Right kidney (tissue), 1 donor: ENCODE measurements around the gene UPK1B.
"Not testable (repeated sequence)": the region's sequence is repeated elsewhere in the genome, so short reads cannot be mapped to it uniquely, and the experiment has no call there.

Experiments used
- DNase-seq: peaks from one replicate; pipeline ENCODE4 v3.0.0-alpha.2; 2016

Gene UPK1B

GRCh38 chr3:119222391-119222790, 49.0 kb downstream of the UPK1B start:
- no peak for DNase-seq

DNA sequence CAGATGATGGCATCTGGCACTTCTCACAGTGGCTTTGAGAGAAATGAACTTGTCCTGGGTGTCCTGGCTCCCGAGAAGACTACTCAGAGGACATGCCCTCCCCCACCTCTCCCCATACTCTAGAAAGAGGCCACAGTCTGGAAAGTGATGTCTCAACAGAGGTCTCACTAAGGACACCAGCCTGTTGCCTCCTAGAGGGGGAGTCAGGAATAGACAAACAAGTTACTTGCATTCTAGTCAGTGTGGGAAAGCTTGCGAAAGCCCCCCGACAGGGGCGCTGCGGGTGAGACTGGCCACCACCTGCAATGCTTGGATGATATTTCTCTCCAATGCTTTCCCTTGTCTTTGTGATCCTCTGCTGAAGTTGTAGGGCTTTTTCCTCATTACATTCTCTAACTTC, 50.1 kb downstream of the UPK1B start:
- DNase-seq, result no peak

GRCh38 chr3:119225121-119225520, 51.7 kb downstream of the UPK1B start:
- no peak for DNase-seq

DNA sequence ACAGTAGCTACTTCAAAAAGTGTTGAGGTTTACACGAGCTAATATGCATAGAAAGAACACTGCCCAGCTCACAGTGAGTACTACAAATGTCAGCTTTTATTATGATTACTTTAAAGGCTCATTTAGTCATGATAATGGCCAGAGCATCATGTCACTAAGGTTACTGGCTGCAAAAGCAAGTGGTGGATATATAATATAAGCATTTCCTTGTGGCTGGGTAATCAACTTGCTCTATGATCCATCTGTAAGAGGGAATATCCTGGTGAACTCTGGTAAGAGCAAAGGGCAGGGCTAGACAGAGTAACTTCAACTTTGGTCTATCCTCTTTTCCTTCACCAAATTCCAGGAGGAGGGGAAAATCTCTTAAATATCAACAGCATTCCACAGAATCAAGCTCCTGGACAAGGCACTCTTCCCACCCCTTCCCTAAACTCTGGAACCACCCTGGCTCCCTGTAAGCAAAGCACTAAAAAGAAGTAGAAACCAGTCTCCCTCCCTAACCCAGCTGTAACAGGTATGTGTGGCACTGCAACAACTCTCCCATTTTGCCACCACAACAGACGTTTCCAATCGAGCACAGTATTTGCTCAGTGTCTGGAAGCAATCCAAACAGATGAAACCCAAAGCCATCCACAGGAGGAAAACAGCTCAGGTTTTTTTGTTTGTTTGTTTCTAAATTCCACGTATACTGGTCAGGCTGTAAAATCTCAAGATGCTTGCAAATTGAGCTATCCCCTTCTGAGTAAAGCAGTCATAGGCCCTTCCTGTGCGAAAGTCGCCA, 53.9 kb downstream of the UPK1B start:
- no peak for DNase-seq

DNA sequence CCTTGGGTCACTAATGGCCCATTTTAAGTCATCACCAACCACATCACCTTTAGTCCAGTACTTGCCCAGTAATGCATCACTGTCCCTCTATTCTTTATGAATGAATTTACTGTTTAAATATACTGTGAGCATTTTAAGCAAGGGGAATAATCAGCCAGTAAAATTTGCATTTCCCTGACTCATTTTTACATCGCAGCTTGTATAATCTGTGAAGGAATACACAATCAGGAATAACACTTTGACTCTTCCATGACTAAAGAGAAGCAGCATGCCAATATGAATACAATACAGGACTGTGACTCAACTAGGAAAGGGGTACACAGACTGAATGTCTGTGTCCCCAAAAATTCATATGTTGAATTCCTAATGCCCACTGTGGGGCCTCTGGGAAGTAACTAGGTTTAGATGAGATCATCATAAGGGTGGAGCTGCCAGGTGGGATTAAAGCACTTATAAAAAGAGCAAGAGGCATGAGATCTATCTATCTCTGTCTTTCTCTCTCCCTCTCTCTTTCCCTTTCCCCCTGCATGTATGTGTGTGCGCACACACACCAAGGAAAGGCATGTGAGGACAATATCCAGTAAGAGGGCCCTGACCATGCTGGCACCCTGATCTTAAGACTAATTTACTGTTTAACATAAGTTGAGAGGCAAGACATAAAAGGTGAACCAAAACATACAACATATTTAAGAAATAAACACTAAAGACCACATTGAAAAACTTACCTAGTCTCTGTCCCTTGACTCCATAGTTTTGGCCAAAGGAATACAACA, 55.2 kb downstream of the UPK1B start:
- DNase-seq, result no peak

DNA sequence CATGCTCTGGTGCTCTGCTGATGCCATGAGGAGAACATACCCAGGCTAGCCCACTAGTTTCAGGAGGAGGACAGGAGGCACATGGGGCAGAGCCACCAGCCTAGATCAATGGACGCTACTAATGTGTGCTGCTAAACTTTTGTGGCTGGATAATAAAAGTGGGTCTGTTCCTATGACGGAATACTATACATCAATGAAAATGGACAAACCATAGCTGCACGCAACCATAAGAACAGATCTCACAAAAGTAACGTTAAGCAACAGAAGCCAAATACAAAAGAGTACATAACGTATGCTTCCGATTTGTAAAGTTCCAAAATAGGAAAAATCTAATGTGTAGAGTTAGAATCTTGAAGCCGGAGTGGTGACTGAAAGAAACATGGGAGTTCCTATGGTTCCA, 55.8 kb downstream of the UPK1B start:
- no peak for DNase-seq

DNA sequence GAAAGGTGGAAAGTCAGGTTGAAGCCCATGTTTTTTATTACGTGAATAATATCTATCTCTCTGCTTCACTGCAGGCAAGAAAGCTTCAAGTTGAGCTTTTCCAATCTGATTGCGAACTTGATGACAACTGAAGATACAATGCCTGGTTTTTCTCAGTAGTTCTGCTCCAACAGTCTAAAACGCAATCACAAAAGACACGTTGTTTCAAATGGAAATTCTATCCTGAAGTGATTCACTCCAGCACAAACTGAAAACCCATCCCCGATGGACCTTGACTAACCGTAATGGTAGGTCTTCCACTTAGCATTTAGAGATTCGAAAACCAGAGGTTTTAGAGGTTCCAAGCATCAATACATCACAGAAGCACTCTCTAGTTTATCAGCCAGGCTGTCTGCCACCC, 56.7 kb downstream of the UPK1B start:
- no peak for DNase-seq

DNA sequence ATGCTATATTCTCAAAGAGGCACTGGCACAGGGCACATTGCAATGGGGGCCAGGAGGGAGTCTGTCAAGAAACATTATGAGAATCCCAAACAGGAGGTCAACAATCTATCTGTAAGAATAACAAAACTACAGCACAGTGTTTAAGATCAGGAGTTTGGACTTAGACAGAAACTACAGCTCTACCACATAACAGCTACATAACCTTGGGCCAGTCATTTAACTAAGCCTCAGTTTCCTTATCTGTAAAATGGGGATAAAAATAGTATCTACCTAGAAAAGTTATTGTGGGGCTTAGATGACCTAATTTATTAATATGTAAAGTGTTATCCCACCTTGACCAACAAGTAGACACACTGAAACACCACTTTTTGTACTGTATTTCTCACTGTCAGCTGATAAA, 57.3 kb downstream of the UPK1B start:
- DNase-seq, result no peak

GRCh38 chr3:119234610-119235009, 61.2 kb downstream of the UPK1B start:
- DNase-seq, result no peak

DNA sequence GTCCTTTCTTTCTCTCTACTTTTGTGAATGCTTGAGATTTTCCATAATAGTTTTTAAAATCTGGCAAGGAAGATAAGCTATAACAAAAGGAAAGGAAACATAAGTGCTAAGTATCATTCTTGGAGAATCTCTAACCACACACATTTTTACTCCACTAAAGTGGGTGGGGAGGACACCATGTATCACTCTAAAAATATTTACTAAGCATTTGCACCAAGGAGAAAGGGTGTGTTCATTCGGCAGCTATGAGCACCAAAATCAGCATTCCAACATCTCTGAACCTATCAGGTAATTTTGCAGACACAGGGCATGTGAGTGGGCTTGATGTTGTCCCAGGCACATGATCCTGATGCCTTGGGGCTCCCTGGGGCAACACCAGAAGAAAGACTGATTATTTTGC, 61.8 kb downstream of the UPK1B start:
- no peak for DNase-seq

DNA sequence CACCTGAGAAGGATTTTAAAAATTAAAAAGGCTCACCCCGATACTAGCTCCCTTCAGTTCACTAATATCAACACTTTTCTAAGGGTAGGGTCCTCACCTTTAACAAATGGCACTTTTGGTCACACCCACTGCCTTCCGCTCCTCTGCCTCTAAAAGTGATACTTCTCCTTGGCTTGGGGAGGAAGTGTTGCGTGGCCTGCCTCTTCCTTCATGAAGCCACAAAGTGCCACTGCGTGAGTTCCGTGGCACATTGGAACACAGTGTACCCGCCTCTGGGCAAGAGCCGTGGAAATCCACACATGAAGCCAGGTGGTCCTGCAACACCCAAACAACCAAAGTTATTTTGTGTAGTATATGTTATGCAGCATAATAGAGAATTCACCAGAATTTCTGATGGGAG, 63.4 kb downstream of the UPK1B start:
- DNase-seq, result no peak

DNA sequence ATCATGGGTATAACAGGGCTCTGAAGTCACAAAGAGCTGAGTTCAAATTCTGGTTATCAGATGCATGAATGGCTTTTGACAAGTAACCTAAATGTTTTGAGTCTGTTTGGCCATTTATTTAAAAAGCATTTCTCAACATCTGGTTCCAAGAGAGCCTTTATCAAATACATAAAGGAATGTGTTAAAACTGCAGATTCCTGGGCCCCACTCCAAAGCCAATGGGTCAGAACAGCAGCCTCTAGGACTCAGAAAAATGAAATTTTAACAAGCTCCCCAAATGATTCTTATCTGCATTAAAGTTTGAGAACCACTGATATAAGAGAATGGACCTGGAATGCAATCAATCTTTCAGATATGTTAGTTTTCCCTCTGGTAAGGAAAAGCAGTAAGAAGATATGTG, 63.9 kb downstream of the UPK1B start:
- DNase-seq, result no peak

GRCh38 chr3:119238363-119238762, 65.0 kb downstream of the UPK1B start:
- no peak for DNase-seq

DNA sequence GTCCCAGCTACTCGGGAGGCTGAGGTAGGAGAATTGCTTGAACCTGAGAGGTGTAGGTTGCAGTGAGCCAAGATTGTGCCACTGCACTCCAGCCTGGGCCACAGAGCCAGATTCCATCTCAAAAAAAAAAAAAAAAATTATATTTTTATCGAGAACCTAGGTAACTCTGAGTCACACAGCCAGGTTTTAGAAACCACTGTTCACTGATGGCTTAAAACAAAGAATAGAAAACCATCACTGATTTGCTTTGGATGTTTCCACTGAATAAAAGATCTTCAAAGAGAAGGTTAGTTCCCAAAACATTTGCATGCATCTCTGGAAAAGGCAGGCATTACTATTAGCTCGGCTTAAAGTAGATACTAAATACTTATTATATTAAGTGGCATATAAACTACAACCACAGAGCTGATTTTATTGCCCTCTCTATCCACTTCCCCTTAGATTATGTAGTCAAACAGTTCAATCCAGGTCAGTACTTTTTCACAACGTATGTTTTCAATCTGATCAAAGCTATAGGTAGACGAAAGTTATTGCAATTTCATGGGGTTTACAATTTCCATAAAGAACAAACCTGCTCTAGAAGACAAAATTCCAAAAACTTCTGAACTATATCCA, 65.9 kb downstream of the UPK1B start:
- no peak for DNase-seq

GRCh38 chr3:119240101-119240590, 66.7 kb downstream of the UPK1B start:
- DNase-seq, result no peak

DNA sequence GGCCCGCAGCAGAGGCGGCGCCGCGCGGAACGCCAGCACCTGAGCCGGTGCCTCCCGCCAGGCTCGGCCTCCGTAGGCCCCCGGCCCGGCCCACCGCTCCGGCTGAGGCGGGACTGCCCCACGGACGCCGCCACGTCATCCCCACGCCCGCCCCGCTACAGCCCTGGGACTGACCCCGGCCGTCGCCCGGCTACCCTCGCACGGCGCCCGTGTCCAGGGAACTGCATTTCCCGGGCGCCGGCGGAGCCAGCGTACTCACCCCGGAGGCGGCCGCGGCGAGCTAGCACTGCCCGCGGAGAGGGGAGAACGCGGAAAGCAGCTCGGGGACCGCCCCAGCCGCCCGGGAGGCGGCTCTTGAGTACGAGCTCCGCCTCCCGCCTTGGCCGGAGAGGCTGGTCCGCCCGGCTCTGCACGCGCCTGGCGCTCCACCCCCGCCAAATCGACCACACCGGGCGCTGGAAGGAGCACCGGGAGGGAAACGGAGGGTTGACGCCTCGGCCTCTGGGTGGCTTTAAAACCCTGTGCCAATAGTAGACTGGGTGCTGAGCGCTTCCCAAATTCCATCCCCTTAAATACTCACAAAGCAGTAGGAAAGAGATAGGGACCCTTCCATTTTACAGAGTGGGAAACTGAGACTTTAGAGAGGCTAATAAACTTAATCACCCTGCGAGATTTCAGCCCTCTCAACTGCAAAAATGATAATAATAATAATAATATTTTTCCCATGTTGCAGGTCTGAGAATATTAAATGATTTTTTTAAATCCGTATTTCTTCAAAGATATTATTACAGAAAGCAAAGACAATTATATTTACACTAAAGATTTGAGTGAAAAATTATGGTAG, 67.4 kb downstream of the UPK1B start, which contains the start of gene B4GALT4:
TSS of gene B4GALT4 (minus strand) at position 288 of the 844 bp plus-strand sequence. CDS start 10,779 bp downstream, outside the sequence.
- peak; percentile 96 for DNase-seq

- DNase-seq, result not testable (repeated sequence)
These were observed 69.1 kb downstream of the UPK1B start for GRCh38 chr3:119242387-119243057.

DNA sequence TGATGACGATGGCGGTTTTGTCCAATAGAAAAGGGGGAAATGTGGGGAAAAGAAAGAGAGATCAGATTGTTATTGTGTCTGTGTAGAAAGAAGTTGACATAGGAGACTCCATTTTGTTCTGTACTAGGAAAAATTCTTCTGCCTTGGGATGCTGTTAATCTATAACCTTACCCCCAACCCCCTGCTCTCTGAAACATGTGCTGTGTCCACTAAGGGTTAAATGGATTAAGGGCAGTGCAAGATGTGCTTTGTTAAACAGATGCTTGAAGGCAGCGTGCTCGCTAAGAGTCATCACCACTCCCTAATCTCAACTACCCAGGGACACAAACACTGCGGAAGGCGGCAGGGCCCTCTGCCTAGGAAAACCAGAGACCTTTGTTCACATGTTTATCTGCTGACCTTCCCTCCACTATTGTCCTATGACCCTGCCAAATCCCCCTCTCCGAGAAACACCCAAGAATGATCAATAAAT, 69.7 kb downstream of the UPK1B start:
- not testable (repeated sequence) for DNase-seq

- DNase-seq, result no peak
These were observed 70.3 kb downstream of the UPK1B start for GRCh38 chr3:119243712-119244111.

- no peak for DNase-seq
These were observed 72.4 kb downstream of the UPK1B start for GRCh38 chr3:119245778-119246177.
